ENCODE results near the gene LIN52. TPM values are rescaled to one million over a fixed set of nuclear protein-coding genes. Genes with fewer than 3 reads are reported as not detected.

LIN52 gene
- total and polyA plus RNA-seq, 2 of the 8 experiments (the other 6 are each of a cell fraction or from before 2014, with no cell fraction given): 6.8 to 11.6 TPM

DNA sequence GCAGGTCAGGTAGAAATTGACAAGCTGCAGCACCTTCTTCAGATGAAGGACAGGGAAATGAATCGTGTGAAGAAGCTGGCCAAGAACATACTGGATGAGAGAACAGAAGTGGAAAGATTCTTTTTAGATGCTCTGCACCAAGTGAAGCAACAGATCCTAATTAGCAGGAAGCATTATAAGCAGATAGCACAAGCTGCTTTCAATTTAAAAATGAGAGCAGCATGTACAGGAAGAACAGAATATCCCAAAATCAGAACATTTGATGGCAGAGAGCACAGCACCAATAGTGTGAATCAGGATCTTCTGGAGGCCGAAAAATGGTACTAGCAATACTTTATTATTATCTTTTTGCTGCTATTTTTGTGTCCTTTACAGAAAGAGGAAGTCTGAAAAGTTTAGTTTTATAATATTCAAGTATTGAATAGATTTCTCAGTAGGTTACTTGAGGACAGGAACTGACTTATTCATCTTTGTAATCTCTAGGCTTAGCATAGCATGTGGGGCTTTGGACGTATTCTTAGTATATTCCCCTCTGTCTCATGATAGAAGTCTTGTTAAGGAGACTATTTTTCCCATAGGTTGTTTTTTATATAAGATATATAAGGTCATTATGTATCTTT, 34.8 kb upstream of the LIN52 start (continued):
- TF ChIP-seq, protein P1, sequence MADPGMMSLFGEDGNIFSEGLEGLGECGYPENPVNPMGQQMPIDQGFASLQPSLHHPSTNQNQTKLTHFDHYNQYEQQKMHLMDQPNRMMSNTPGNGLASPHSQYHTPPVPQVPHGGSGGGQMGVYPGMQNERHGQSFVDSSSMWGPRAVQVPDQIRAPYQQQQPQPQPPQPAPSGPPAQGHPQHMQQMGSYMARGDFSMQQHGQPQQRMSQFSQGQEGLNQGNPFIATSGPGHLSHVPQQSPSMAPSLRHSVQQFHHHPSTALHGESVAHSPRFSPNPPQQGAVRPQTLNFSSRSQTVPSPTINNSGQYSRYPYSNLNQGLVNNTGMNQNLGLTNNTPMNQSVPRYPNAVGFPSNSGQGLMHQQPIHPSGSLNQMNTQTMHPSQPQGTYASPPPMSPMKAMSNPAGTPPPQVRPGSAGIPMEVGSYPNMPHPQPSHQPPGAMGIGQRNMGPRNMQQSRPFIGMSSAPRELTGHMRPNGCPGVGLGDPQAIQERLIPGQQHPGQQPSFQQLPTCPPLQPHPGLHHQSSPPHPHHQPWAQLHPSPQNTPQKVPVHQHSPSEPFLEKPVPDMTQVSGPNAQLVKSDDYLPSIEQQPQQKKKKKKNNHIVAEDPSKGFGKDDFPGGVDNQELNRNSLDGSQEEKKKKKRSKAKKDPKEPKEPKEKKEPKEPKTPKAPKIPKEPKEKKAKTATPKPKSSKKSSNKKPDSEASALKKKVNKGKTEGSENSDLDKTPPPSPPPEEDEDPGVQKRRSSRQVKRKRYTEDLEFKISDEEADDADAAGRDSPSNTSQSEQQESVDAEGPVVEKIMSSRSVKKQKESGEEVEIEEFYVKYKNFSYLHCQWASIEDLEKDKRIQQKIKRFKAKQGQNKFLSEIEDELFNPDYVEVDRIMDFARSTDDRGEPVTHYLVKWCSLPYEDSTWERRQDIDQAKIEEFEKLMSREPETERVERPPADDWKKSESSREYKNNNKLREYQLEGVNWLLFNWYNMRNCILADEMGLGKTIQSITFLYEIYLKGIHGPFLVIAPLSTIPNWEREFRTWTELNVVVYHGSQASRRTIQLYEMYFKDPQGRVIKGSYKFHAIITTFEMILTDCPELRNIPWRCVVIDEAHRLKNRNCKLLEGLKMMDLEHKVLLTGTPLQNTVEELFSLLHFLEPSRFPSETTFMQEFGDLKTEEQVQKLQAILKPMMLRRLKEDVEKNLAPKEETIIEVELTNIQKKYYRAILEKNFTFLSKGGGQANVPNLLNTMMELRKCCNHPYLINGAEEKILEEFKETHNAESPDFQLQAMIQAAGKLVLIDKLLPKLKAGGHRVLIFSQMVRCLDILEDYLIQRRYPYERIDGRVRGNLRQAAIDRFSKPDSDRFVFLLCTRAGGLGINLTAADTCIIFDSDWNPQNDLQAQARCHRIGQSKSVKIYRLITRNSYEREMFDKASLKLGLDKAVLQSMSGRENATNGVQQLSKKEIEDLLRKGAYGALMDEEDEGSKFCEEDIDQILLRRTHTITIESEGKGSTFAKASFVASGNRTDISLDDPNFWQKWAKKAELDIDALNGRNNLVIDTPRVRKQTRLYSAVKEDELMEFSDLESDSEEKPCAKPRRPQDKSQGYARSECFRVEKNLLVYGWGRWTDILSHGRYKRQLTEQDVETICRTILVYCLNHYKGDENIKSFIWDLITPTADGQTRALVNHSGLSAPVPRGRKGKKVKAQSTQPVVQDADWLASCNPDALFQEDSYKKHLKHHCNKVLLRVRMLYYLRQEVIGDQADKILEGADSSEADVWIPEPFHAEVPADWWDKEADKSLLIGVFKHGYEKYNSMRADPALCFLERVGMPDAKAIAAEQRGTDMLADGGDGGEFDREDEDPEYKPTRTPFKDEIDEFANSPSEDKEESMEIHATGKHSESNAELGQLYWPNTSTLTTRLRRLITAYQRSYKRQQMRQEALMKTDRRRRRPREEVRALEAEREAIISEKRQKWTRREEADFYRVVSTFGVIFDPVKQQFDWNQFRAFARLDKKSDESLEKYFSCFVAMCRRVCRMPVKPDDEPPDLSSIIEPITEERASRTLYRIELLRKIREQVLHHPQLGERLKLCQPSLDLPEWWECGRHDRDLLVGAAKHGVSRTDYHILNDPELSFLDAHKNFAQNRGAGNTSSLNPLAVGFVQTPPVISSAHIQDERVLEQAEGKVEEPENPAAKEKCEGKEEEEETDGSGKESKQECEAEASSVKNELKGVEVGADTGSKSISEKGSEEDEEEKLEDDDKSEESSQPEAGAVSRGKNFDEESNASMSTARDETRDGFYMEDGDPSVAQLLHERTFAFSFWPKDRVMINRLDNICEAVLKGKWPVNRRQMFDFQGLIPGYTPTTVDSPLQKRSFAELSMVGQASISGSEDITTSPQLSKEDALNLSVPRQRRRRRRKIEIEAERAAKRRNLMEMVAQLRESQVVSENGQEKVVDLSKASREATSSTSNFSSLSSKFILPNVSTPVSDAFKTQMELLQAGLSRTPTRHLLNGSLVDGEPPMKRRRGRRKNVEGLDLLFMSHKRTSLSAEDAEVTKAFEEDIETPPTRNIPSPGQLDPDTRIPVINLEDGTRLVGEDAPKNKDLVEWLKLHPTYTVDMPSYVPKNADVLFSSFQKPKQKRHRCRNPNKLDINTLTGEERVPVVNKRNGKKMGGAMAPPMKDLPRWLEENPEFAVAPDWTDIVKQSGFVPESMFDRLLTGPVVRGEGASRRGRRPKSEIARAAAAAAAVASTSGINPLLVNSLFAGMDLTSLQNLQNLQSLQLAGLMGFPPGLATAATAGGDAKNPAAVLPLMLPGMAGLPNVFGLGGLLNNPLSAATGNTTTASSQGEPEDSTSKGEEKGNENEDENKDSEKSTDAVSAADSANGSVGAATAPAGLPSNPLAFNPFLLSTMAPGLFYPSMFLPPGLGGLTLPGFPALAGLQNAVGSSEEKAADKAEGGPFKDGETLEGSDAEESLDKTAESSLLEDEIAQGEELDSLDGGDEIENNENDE (IDR thresholded peaks at IDR 0.05; ENCODE audit: insufficient replicate concordance, low read length): no peak
- TF ChIP-seq GTF2F1 (IDR thresholded peaks at IDR 0.05; ENCODE audit: borderline replicate concordance, low read depth, low read length) (no peak), JUN (IDR thresholded peaks at IDR 0.05; ENCODE audit: low read depth, low read length) (no peak), CREB1 (IDR thresholded peaks at IDR 0.05) (no peak), HDAC6 (IDR thresholded peaks at IDR 0.05; ENCODE audit: low read depth, low read length) (no peak), BRCA1 (IDR thresholded peaks at IDR 0.05; ENCODE audit: low read depth, low read length) (no peak), POLR2A (IDR thresholded peaks at IDR 0.05; ENCODE audit: control extremely low read depth in 1 of 2, low read depth in 2 of 2, low read length in 2 of 2) (no peak), SP4 (IDR thresholded peaks at IDR 0.05; ENCODE audit: low read length) (no peak), BCL11A (IDR thresholded peaks at IDR 0.05; ENCODE audit: low read depth in 2 of 2, low read length in 2 of 2) (no peak), CHD2 (IDR thresholded peaks at IDR 0.05; ENCODE audit: low read length) (no peak), BACH1 (IDR thresholded peaks at IDR 0.05; ENCODE audit: low read length) (no peak)
- TF ChIP-seq, protein P2, sequence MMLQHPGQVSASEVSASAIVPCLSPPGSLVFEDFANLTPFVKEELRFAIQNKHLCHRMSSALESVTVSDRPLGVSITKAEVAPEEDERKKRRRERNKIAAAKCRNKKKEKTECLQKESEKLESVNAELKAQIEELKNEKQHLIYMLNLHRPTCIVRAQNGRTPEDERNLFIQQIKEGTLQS (IDR thresholded peaks at IDR 0.05; ENCODE audit: insufficient read depth, low read depth, low read length): no peak

Data from H1 (cell line).